ENCODE data around the gene SEC31A. TPM values are rescaled to one million over a fixed set of nuclear protein-coding genes. Genes with fewer than 3 reads are reported as not detected.
"Not testable (repeated sequence)": the region's sequence is repeated elsewhere in the genome, so short reads cannot be mapped to it uniquely, and the experiment has no call there.

Gene SEC31A
- total RNA-seq, 1 experiment from 2014 or later: 137 TPM

- TF ChIP-seq ZMAT4 (CRISPR knock-in tag; IDR thresholded peaks at IDR 0.05): no peak
Observed at GRCh38 chr4:82864336-82864979, 26.5 kb downstream of the SEC31A start (continued).

- H3K36me3 Mint-ChIP-seq: peaks cover 54% of the 10 kb centered on the region
- DNase-seq (ENCODE audit: low spot score) (no peak), ATAC-seq (no peak)
- no peaks in the 10 kb centered on the region for H3K27me3 Mint-ChIP-seq (ENCODE audit: low read depth)
- H3K4me1 Mint-ChIP-seq: no peaks in the 10 kb centered on the region
- no peak overlapping the region for H3K4me3 Mint-ChIP-seq
- no peaks in the 10 kb centered on the region for H3K9me3 Mint-ChIP-seq
- ChIA-PET POLR2A (interaction anchor here (0.7 kb wide), 2 partner anchors 9 to 209 kb away, joined by 3 to 5 read pairs; no protein-coding TSS in a partner anchor), CTCF (interaction anchor here (1.7 kb wide), 1 partner anchor 9 kb away, joined by 10 read pairs; no protein-coding TSS in a partner anchor)
- no peak overlapping the region for H3K27ac Mint-ChIP-seq
- TF ChIP-seq ETV6 (CRISPR knock-in tag; IDR thresholded peaks at IDR 0.05): no peak
- TF ChIP-seq MLX (CRISPR knock-in tag; IDR thresholded peaks at IDR 0.05): no peak
- no peak for TF ChIP-seq ZNF425 (CRISPR knock-in tag; conservative IDR thresholded peaks at IDR 0.05)
- no peak for TF ChIP-seq ZBTB21 (CRISPR knock-in tag; IDR thresholded peaks at IDR 0.05; ENCODE audit: borderline replicate concordance)
- no peak for TF ChIP-seq IRF1 (CRISPR knock-in tag; IDR thresholded peaks at IDR 0.05)
- TF ChIP-seq ZSCAN18 (CRISPR knock-in tag; IDR thresholded peaks at IDR 0.05): no peak
- no peak for TF ChIP-seq HMGA2 (CRISPR knock-in tag; IDR thresholded peaks at IDR 0.05)
- TF ChIP-seq ATF6 (CRISPR knock-in tag; IDR thresholded peaks at IDR 0.05): no peak
- no peak for TF ChIP-seq EMX1 (CRISPR knock-in tag; IDR thresholded peaks at IDR 0.05)
- no peak for TF ChIP-seq TEAD4 (CRISPR knock-in tag; IDR thresholded peaks at IDR 0.05)
- TF ChIP-seq GABPB1 (CRISPR knock-in tag; IDR thresholded peaks at IDR 0.05): no peak
- no peak for TF ChIP-seq ZNF121 (CRISPR knock-in tag; IDR thresholded peaks at IDR 0.05)
- TF ChIP-seq OVOL2 (CRISPR knock-in tag; IDR thresholded peaks at IDR 0.05; ENCODE audit: borderline replicate concordance): no peak
- TF ChIP-seq ZNF423 (CRISPR knock-in tag; IDR thresholded peaks at IDR 0.05): no peak
- no peak for TF ChIP-seq ATF1 (CRISPR knock-in tag; IDR thresholded peaks at IDR 0.05)
Observed at GRCh38 chr4:82861529-82861928, 29.4 kb downstream of the SEC31A start.

GRCh38 chr4:82860487-82860886, 30.5 kb downstream of the SEC31A start:
- H3K36me3 Mint-ChIP-seq: peaks cover 53% of the 10 kb centered on the region
- H3K27me3 Mint-ChIP-seq (ENCODE audit: low read depth); DNase-seq (ENCODE audit: low spot score); H3K9me3 Mint-ChIP-seq; ATAC-seq; H3K4me3 Mint-ChIP-seq; POLR2A ChIA-PET; CTCF ChIA-PET; H3K27ac Mint-ChIP-seq; H3K4me1 Mint-ChIP-seq: not testable (repeated sequence)
